GM20000 (cell line): ENCODE measurements around the gene PRR18.
A peak's percentile ranks its signal among the peaks of the same experiment; 100 is the strongest.

Experiments
- DNase-seq: peaks from one replicate; pipeline ENCODE4 v3.0.0; 2012; ENCODE audit warnings: low spot score
- CTCF ChIP-seq: IDR thresholded peaks from 2 replicates; pipeline ENCODE4 v1.5.1; 2012; ENCODE audit warnings: mild to moderate bottlenecking, control low read depth; ENCODE audit errors: extremely low read depth, missing control alignments

The PRR18 gene

GRCh38 chr6:166300357-166300987 is 7.7 kb downstream of the PRR18 start:
- DNase-seq = no peak
- no peak for TF ChIP-seq CTCF

GRCh38 chr6:166297606-166298005 is 10.6 kb downstream of the PRR18 start:
- no peak for DNase-seq
- TF ChIP-seq CTCF = no peak

- no peak for TF ChIP-seq CTCF
- DNase-seq = no peak
These were observed 11.9 kb downstream of the PRR18 start for GRCh38 chr6:166296035-166296883.

- DNase-seq = no peak
- no peak for TF ChIP-seq CTCF
These were observed 14.2 kb downstream of the PRR18 start for GRCh38 chr6:166293731-166294584.

- no peak for TF ChIP-seq CTCF
- no peak for DNase-seq
These were observed 18.8 kb downstream of the PRR18 start for GRCh38 chr6:166289207-166290060.

GRCh38 chr6:166286839-166287271 is 21.3 kb downstream of the PRR18 start:
- no peak for TF ChIP-seq CTCF
- peak; percentile 59 for DNase-seq
